ENCODE results near the gene COL23A1.

The COL23A1 gene

GRCh38 chr5:178486239-178486641 lies 104.0 kb downstream of the COL23A1 start:
- Histone ChIP-seq H3K4me3 (ENCODE audit: low read length) (no peak overlapping the region), H3K79me1 (ENCODE audit: low read length) (no peaks in the 10 kb centered on the region), H3K4me2 (ENCODE audit: low read length) (no peak overlapping the region), H3K36me3 (ENCODE audit: control insufficient read depth, insufficient read depth, low read length) (no peaks in the 10 kb centered on the region), H3K9ac (ENCODE audit: low read length) (no peak overlapping the region), H3K4ac (ENCODE audit: low read depth, low read length) (no peak overlapping the region), H3K79me2 (ENCODE audit: control insufficient read depth, insufficient read depth, low read length) (no peaks in the 10 kb centered on the region), H2AK5ac (ENCODE audit: low read length) (no peak overlapping the region), H3K56ac (ENCODE audit: low read length) (no peak overlapping the region), H3K23ac (ENCODE audit: low read length) (no peak overlapping the region), H3K27me3 (ENCODE audit: insufficient read depth, low read length, poor library complexity) (no peaks in the 10 kb centered on the region), H2BK15ac (replicated peaks; ENCODE audit: low read depth) (no peak overlapping the region), H4K5ac (ENCODE audit: low read length) (no peak overlapping the region), H3K27ac (ENCODE audit: low read depth, low read length) (no peak overlapping the region), H4K8ac (ENCODE audit: low read depth, low read length) (no peak overlapping the region), H2BK5ac (ENCODE audit: low read length) (no peak overlapping the region), H3K4me1 (ENCODE audit: control insufficient read depth, low read depth, low read length) (peaks cover 2% of the 10 kb centered on the region), H3K18ac (ENCODE audit: low read length) (no peak overlapping the region), H2BK120ac (ENCODE audit: low read depth, low read length) (no peak overlapping the region)
- no CpG with 5 or more reads among the region's 17 CpGs for WGBS (ENCODE audit: extremely low coverage, insufficient coverage, low lambda C conversion rate)
- DNase-seq = no peak

DNA sequence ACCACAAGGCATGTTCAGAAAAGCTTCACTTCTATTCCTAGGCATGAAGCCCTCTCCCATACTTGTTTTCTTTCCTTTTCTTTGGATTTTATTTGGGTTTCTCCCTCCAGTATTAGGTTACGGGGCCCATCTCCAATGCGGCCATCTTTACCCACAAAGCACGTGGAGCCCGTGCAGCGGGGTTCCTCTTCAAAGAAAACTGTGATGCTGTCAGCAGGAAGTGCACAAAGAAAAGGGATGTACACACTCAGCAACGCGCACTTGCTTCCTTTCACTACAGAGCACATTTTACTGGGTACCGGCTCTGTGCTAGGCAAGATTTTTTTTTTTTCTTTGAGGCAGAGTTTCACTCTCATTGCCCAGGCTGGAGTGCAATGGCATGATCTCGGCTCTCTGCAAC lies 106.6 kb downstream of the COL23A1 start:
- no peaks in the 10 kb centered on the region for H3K36me3 ChIP-seq (ENCODE audit: control insufficient read depth, insufficient read depth, low read length)
- H3K27me3 ChIP-seq (ENCODE audit: insufficient read depth, low read length, poor library complexity) = no peaks in the 10 kb centered on the region
- H3K27ac ChIP-seq (ENCODE audit: low read depth, low read length) = no peak overlapping the region
- DNase-seq = no peak
- H3K56ac ChIP-seq (ENCODE audit: low read length) = no peak overlapping the region
- H2AK5ac ChIP-seq (ENCODE audit: low read length) = no peak overlapping the region
- H2BK120ac ChIP-seq (ENCODE audit: low read depth, low read length) = no peak overlapping the region
- H3K4ac ChIP-seq (ENCODE audit: low read depth, low read length) = no peak overlapping the region
- H3K79me2 ChIP-seq (ENCODE audit: control insufficient read depth, insufficient read depth, low read length) = no peaks in the 10 kb centered on the region
- H4K5ac ChIP-seq (ENCODE audit: low read length) = no peak overlapping the region
- H3K18ac ChIP-seq (ENCODE audit: low read length) = no peak overlapping the region
- H3K9ac ChIP-seq (ENCODE audit: low read length) = no peak overlapping the region
- no peak overlapping the region for H3K4me2 ChIP-seq (ENCODE audit: low read length)
- H3K4me1 ChIP-seq (ENCODE audit: control insufficient read depth, low read depth, low read length) = peaks cover 2% of the 10 kb centered on the region
- no peak overlapping the region for H4K8ac ChIP-seq (ENCODE audit: low read depth, low read length)
- no peak overlapping the region for H3K23ac ChIP-seq (ENCODE audit: low read length)
- H2BK5ac ChIP-seq (ENCODE audit: low read length) = no peak overlapping the region
- no CpG with 5 or more reads among the region's 9 CpGs for WGBS (ENCODE audit: extremely low coverage, insufficient coverage, low lambda C conversion rate)
- peaks cover 1% of the 10 kb centered on the region for H3K79me1 ChIP-seq (ENCODE audit: low read length)
- H3K4me3 ChIP-seq (ENCODE audit: low read length) = no peak overlapping the region
- H2BK15ac ChIP-seq (replicated peaks; ENCODE audit: low read depth) = no peak overlapping the region

DNA sequence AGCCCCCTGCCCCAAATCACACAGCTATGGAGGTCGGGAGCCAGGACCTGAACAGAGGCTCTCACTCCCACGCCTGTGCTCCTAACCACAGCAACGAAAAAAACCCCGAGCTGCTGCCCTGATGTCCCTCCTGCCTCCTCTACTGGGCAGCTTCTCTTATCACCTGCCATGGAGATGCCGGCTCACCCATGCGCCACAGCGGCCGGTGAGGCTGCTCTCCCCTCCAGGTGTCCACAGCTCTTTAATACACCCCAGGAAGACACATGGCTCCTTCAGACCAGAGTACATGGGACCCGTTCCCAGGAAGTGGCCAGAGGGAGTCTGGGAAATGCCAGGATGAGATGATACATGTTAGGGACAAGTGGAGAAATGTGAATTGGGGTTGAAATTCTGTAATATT lies 110.9 kb downstream of the COL23A1 start:
- H3K4me2 ChIP-seq (ENCODE audit: low read length) = no peak overlapping the region
- H3K27me3 ChIP-seq (ENCODE audit: insufficient read depth, low read length, poor library complexity) = no peaks in the 10 kb centered on the region
- H3K36me3 ChIP-seq (ENCODE audit: control insufficient read depth, insufficient read depth, low read length) = no peaks in the 10 kb centered on the region
- no peak overlapping the region for H4K5ac ChIP-seq (ENCODE audit: low read length)
- no peak overlapping the region for H3K4me3 ChIP-seq (ENCODE audit: low read length)
- H2AK5ac ChIP-seq (ENCODE audit: low read length) = no peak overlapping the region
- no peaks in the 10 kb centered on the region for H3K4me1 ChIP-seq (ENCODE audit: control insufficient read depth, low read depth, low read length)
- no peaks in the 10 kb centered on the region for H3K79me2 ChIP-seq (ENCODE audit: control insufficient read depth, insufficient read depth, low read length)
- no peak overlapping the region for H3K18ac ChIP-seq (ENCODE audit: low read length)
- no peak overlapping the region for H2BK120ac ChIP-seq (ENCODE audit: low read depth, low read length)
- DNase-seq = no peak
- H4K8ac ChIP-seq (ENCODE audit: low read depth, low read length) = no peak overlapping the region
- WGBS (ENCODE audit: extremely low coverage, insufficient coverage, low lambda C conversion rate) = no CpG with 5 or more reads among the region's 9 CpGs
- H2BK15ac ChIP-seq (replicated peaks; ENCODE audit: low read depth) = no peak overlapping the region
- H3K23ac ChIP-seq (ENCODE audit: low read length) = no peak overlapping the region
- H3K27ac ChIP-seq (ENCODE audit: low read depth, low read length) = no peak overlapping the region
- H3K9ac ChIP-seq (ENCODE audit: low read length) = no peak overlapping the region
- no peak overlapping the region for H2BK5ac ChIP-seq (ENCODE audit: low read length)
- H3K56ac ChIP-seq (ENCODE audit: low read length) = no peak overlapping the region
- H3K79me1 ChIP-seq (ENCODE audit: low read length) = peaks cover 1% of the 10 kb centered on the region
- H3K4ac ChIP-seq (ENCODE audit: low read depth, low read length) = no peak overlapping the region

GRCh38 chr5:178478370-178478769 lies 111.8 kb downstream of the COL23A1 start:
- H4K5ac ChIP-seq (ENCODE audit: low read length) = no peak overlapping the region
- H3K9ac ChIP-seq (ENCODE audit: low read length) = no peak overlapping the region
- peaks cover 1% of the 10 kb centered on the region for H3K79me1 ChIP-seq (ENCODE audit: low read length)
- H3K4me2 ChIP-seq (ENCODE audit: low read length) = no peak overlapping the region
- H2BK15ac ChIP-seq (replicated peaks; ENCODE audit: low read depth) = no peak overlapping the region
- no peak overlapping the region for H2BK5ac ChIP-seq (ENCODE audit: low read length)
- H3K23ac ChIP-seq (ENCODE audit: low read length) = no peak overlapping the region
- H3K4ac ChIP-seq (ENCODE audit: low read depth, low read length) = no peak overlapping the region
- H3K36me3 ChIP-seq (ENCODE audit: control insufficient read depth, insufficient read depth, low read length) = no peaks in the 10 kb centered on the region
- no peak overlapping the region for H2AK5ac ChIP-seq (ENCODE audit: low read length)
- no peaks in the 10 kb centered on the region for H3K79me2 ChIP-seq (ENCODE audit: control insufficient read depth, insufficient read depth, low read length)
- H3K4me1 ChIP-seq (ENCODE audit: control insufficient read depth, low read depth, low read length) = no peaks in the 10 kb centered on the region
- H3K4me3 ChIP-seq (ENCODE audit: low read length) = no peak overlapping the region
- DNase-seq = no peak
- H3K18ac ChIP-seq (ENCODE audit: low read length) = no peak overlapping the region
- no peak overlapping the region for H2BK120ac ChIP-seq (ENCODE audit: low read depth, low read length)
- no peak overlapping the region for H3K27ac ChIP-seq (ENCODE audit: low read depth, low read length)
- WGBS (ENCODE audit: extremely low coverage, insufficient coverage, low lambda C conversion rate) = no CpG with 5 or more reads among the region's 5 CpGs
- H3K27me3 ChIP-seq (ENCODE audit: insufficient read depth, low read length, poor library complexity) = no peaks in the 10 kb centered on the region
- no peak overlapping the region for H4K8ac ChIP-seq (ENCODE audit: low read depth, low read length)
- no peak overlapping the region for H3K56ac ChIP-seq (ENCODE audit: low read length)

DNA sequence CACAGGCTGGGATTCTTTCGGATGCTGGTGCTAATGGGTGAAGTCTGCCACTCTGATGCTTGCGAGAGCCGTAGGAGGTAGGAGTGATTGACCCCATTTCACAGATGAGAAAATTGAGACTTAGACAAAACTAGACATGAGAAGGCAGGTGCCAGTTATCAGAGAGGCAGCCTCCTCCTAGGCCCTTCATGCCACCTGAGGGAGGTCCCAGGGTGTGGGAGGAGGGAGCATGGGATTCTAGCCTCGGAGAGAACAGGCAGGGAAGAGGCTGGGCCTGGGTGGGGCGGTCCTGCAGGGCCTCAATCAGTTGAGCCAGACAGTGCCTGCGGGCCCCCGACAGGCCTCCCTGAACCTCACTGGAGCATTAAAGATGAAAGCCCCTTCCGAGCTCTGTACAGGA lies 112.4 kb downstream of the COL23A1 start:
- H3K27me3 ChIP-seq (ENCODE audit: insufficient read depth, low read length, poor library complexity) = no peaks in the 10 kb centered on the region
- no peak overlapping the region for H4K8ac ChIP-seq (ENCODE audit: low read depth, low read length)
- H2BK5ac ChIP-seq (ENCODE audit: low read length) = no peak overlapping the region
- DNase-seq = no peak
- no CpG with 5 or more reads among the region's 8 CpGs for WGBS (ENCODE audit: extremely low coverage, insufficient coverage, low lambda C conversion rate)
- H3K36me3 ChIP-seq (ENCODE audit: control insufficient read depth, insufficient read depth, low read length) = no peaks in the 10 kb centered on the region
- no peak overlapping the region for H4K5ac ChIP-seq (ENCODE audit: low read length)
- H3K79me1 ChIP-seq (ENCODE audit: low read length) = peaks cover 1% of the 10 kb centered on the region
- no peak overlapping the region for H3K4ac ChIP-seq (ENCODE audit: low read depth, low read length)
- H3K23ac ChIP-seq (ENCODE audit: low read length) = no peak overlapping the region
- H3K4me3 ChIP-seq (ENCODE audit: low read length) = no peak overlapping the region
- no peaks in the 10 kb centered on the region for H3K4me1 ChIP-seq (ENCODE audit: control insufficient read depth, low read depth, low read length)
- H2BK120ac ChIP-seq (ENCODE audit: low read depth, low read length) = no peak overlapping the region
- no peak overlapping the region for H3K27ac ChIP-seq (ENCODE audit: low read depth, low read length)
- H3K18ac ChIP-seq (ENCODE audit: low read length) = no peak overlapping the region
- no peaks in the 10 kb centered on the region for H3K79me2 ChIP-seq (ENCODE audit: control insufficient read depth, insufficient read depth, low read length)
- no peak overlapping the region for H2BK15ac ChIP-seq (replicated peaks; ENCODE audit: low read depth)
- no peak overlapping the region for H2AK5ac ChIP-seq (ENCODE audit: low read length)
- no peak overlapping the region for H3K9ac ChIP-seq (ENCODE audit: low read length)
- no peak overlapping the region for H3K56ac ChIP-seq (ENCODE audit: low read length)
- H3K4me2 ChIP-seq (ENCODE audit: low read length) = no peak overlapping the region

DNA sequence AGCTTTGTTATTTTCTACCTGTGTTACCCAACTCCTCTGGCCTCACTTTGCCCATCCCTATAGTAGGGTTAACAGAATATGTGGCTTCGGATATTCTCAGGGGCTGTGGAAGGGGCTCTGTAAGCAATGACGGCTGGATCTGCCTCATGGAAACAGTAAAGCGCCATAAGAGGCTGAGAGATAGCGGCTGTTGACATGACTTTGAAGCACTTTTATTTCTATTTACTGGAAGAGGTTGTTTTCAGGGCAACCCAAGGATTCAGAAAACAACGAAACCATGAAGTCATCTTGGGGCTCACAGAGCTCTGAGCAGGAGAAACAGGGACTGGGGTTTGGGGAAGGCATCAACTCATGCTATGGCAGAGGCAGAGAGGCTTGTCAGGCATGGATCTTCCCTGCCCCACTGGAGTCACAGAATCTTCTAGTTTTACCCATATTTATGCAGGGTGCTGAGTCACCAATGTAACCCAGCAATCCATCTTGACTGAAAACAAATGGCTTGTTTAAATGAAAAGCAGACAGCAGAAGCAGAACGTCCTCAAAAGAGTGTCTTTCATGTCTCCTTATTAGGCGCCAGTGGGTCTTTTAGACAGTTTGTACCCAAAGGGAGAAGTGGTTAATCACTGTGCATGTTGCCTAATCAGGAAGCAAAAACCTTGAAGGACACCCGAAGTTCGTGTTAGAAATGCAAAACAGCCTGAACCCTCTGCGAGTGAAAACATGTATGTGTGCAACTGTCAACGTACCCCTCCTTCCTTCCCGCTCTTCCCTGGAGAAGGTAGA lies 113.0 kb downstream of the COL23A1 start:
- Histone ChIP-seq H2BK120ac (ENCODE audit: low read depth, low read length) (no peak overlapping the region), H3K79me1 (ENCODE audit: low read length) (peaks cover 1% of the 10 kb centered on the region), H3K4ac (ENCODE audit: low read depth, low read length) (no peak overlapping the region), H3K9ac (ENCODE audit: low read length) (no peak overlapping the region), H3K4me2 (ENCODE audit: low read length) (no peak overlapping the region), H3K4me1 (ENCODE audit: control insufficient read depth, low read depth, low read length) (no peaks in the 10 kb centered on the region), H3K56ac (ENCODE audit: low read length) (no peak overlapping the region), H2BK5ac (ENCODE audit: low read length) (no peak overlapping the region), H3K4me3 (ENCODE audit: low read length) (no peak overlapping the region), H2BK15ac (replicated peaks; ENCODE audit: low read depth) (no peak overlapping the region), H3K23ac (ENCODE audit: low read length) (no peak overlapping the region), H3K27ac (ENCODE audit: low read depth, low read length) (no peak overlapping the region), H3K27me3 (ENCODE audit: insufficient read depth, low read length, poor library complexity) (no peaks in the 10 kb centered on the region), H3K18ac (ENCODE audit: low read length) (no peak overlapping the region), H2AK5ac (ENCODE audit: low read length) (no peak overlapping the region), H3K36me3 (ENCODE audit: control insufficient read depth, insufficient read depth, low read length) (no peaks in the 10 kb centered on the region), H3K79me2 (ENCODE audit: control insufficient read depth, insufficient read depth, low read length) (no peaks in the 10 kb centered on the region), H4K5ac (ENCODE audit: low read length) (no peak overlapping the region), H4K8ac (ENCODE audit: low read depth, low read length) (no peak overlapping the region)
- no peak for DNase-seq
- WGBS (ENCODE audit: extremely low coverage, insufficient coverage, low lambda C conversion rate) = no CpG with 5 or more reads among the region's 12 CpGs

Data from mesendoderm (in vitro differentiated cells).